DOHH2 (cell line): ENCODE results near the gene CAMK2D.

Experiments
- H3F3A ChIP-seq: fragments of 200-600 bp; sonication (generic), shearing (Covaris generic); 2 replicates; pipeline ENCODE4 v1.6.0; 2016; ENCODE audit warnings: antibody characterized with exemption, mild to moderate bottlenecking; ENCODE audit not compliant: control insufficient read depth, insufficient read depth
- H3K27ac ChIP-seq: fragments of 200-600 bp; sonication (generic); 2 replicates; pipeline ENCODE4 v1.5.1; 2014; ENCODE audit warnings: low read depth, mild to moderate bottlenecking, low read length, moderate library complexity
- H3K27me3 ChIP-seq: fragments of 200-600 bp; sonication (generic); 2 replicates; pipeline ENCODE4 v1.6.1; 2014; ENCODE audit warnings: mild to moderate bottlenecking, low read length, mixed read lengths; ENCODE audit not compliant: control insufficient read depth
- H3K36me3 ChIP-seq: fragments of 200-600 bp; sonication (generic); 2 replicates; pipeline ENCODE4 v1.6.1; 2014; ENCODE audit warnings: mild to moderate bottlenecking, low read length, moderate library complexity, mixed read lengths; ENCODE audit not compliant: control insufficient read depth
- H3K4me1 ChIP-seq: fragments of 200-600 bp; sonication (generic); 2 replicates; pipeline ENCODE4 v1.6.1; 2014; ENCODE audit warnings: mild to moderate bottlenecking, low read length, mixed read lengths; ENCODE audit not compliant: control insufficient read depth
- H3K4me2 ChIP-seq: fragments of 200-600 bp; sonication (generic); 2 replicates; pipeline ENCODE4 v1.6.0; 2014; ENCODE audit warnings: mild to moderate bottlenecking, low read length, moderate library complexity
- H3K4me3 ChIP-seq: fragments of 200-600 bp; sonication (generic); 2 replicates; pipeline ENCODE4 v1.5.1; 2014; ENCODE audit warnings: mild to moderate bottlenecking, low read length, mixed read lengths
- H3K79me2 ChIP-seq: fragments of 200-600 bp; sonication (generic); 2 replicates; pipeline ENCODE4 v1.6.1; 2014; ENCODE audit warnings: mild to moderate bottlenecking, low read length, mixed read lengths; ENCODE audit not compliant: control insufficient read depth
- H3K9me2 ChIP-seq: fragments of 200-600 bp; sonication (generic); replicated peaks from 2 replicates; pipeline ENCODE4 v1.6.1; 2014; ENCODE audit warnings: mild to moderate bottlenecking, low read length, mixed read lengths; ENCODE audit not compliant: control insufficient read depth
- H3K9me3 ChIP-seq: fragments of 200-600 bp; sonication (generic); 2 replicates; pipeline ENCODE4 v1.6.1; 2014; ENCODE audit warnings: antibody characterized with exemption, low read length, mixed read lengths; ENCODE audit not compliant: control insufficient read depth, insufficient read depth
- H4K20me1 ChIP-seq: fragments of 200-600 bp; sonication (generic); 2 replicates; pipeline ENCODE4 v1.6.0; 2014; ENCODE audit warnings: low read depth, mild to moderate bottlenecking, antibody characterized with exemption, low read length, moderate library complexity; ENCODE audit not compliant: control insufficient read depth, insufficient read depth
- EZH2phosphoT487 ChIP-seq: fragments of 200-600 bp; sonication (generic); IDR thresholded peaks from 2 replicates; pipeline ENCODE4 v1.6.1; 2017; ENCODE audit warnings: borderline replicate concordance, mild to moderate bottlenecking, antibody characterized with exemption, low read length, moderate library complexity, mixed read lengths
- TF ChIP-seq, protein P1 (sequence below): fragments of 200-600 bp; sonication (generic); IDR thresholded peaks from one replicate; pipeline ENCODE4 v1.5.1; 2014; ENCODE audit warnings: antibody characterized with exemption, mild to moderate bottlenecking, low read depth, low read length; ENCODE audit not compliant: poor library complexity, severe bottlenecking

Gene CAMK2D

DNA sequence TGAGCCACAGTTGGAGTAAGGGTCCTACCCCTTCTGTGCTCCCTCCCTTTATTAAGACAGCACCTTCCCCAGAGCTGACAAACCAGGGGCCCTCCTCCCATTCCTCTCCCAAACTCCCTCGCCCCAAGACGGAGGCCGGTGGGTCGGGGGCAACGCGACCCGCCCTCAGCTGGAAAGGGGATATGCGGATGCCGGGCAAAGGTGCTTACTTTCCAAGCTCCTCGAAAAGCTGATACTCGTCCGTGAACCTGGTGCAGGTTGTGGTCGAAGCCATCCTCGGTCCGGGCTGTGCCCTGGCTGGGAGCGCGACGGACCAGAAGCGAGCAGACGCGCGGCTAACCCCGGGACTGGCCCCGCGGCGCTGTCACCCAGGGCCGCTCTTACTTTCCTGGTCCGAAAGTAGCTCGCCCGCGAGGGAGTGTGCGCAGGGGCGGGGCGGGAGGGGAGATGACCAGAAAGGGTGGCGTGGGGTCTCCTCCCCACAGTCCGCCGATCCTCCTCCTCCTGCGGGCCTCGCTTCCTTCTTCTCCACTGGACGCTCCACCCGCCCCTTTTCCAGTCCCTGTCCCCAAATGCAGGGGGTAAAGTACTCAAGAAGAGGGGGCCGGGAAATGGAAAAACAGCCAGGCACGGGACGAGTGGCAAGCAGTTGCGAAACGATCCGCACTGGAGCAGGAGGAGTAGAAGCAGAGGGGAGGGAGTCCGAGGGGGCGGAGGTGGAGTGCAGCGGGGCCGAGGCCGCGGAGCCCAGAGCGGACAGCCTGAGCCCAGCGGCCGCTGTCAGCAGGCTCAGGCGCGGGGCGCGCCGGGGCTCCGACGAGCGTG is 531 bp downstream of the CAMK2D start:
- peaks cover 6% of the 10 kb centered on the region; the same call in 1 of the 2 replicates for H3F3A ChIP-seq

DNA sequence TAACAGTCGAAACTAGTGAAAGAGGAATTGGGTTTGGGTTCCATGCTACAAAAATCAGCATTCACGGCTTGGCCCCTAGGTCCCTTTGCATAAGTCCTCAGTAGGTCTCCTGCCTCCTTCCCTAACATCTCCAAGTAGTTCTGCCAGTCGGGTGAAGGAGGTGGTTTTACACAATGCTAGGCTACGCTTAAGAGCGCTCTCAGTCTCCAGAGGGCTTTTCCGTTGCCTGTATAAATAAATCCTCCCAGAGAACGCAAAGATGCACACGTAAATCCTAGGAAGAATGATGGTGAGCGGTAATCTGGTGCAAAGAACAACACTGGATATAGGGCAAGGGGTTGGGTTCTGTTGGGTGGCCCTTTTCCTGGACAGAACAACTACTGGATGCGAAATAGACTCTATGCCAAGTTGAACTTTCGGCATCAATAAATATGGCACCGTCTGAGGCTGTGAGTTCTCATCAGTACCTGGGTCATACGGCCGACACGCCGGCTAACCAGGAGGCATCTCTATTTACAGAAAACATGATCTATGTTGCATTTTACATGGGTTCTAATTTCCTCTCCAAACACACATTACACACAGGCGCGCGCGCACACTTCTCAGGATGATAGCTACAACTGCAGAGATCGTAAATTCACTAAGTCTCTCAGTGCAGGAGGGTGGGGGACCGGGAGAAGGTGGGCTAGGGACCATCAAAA is 1.3 kb downstream of the CAMK2D start:
- Histone ChIP-seq H3K27ac (peak overlapping the region; percentile 98), H3K79me2 (peaks cover 65% of the 10 kb centered on the region), H3K9me2 (no peaks in the 10 kb centered on the region), H3K9me3 (no peaks in the 10 kb centered on the region), H3F3A (peaks cover 6% of the 10 kb centered on the region; the same call in 1 of the 2 replicates), H4K20me1 (peaks cover 14% of the 10 kb centered on the region; the same call in 1 of the 2 replicates), H3K4me1 (peaks cover 38% of the 10 kb centered on the region), H3K4me2 (peak overlapping the region; percentile 90), H3K4me3 (peak overlapping the region; percentile 94), H3K36me3 (peaks cover 58% of the 10 kb centered on the region), H3K27me3 (no peaks in the 10 kb centered on the region)
- TF ChIP-seq EZH2phosphoT487 = no peak
- TF ChIP-seq, protein P1, sequence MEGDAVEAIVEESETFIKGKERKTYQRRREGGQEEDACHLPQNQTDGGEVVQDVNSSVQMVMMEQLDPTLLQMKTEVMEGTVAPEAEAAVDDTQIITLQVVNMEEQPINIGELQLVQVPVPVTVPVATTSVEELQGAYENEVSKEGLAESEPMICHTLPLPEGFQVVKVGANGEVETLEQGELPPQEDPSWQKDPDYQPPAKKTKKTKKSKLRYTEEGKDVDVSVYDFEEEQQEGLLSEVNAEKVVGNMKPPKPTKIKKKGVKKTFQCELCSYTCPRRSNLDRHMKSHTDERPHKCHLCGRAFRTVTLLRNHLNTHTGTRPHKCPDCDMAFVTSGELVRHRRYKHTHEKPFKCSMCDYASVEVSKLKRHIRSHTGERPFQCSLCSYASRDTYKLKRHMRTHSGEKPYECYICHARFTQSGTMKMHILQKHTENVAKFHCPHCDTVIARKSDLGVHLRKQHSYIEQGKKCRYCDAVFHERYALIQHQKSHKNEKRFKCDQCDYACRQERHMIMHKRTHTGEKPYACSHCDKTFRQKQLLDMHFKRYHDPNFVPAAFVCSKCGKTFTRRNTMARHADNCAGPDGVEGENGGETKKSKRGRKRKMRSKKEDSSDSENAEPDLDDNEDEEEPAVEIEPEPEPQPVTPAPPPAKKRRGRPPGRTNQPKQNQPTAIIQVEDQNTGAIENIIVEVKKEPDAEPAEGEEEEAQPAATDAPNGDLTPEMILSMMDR = no peak

More for the DNA sequence above, 531 bp downstream of the CAMK2D start:
- no peaks in the 10 kb centered on the region for H3K27me3 ChIP-seq
- H3K36me3 ChIP-seq = peaks cover 50% of the 10 kb centered on the region
- no peaks in the 10 kb centered on the region for H3K9me2 ChIP-seq
- peak overlapping the region; percentile 90 for H3K4me2 ChIP-seq
- peaks cover 58% of the 10 kb centered on the region for H3K79me2 ChIP-seq
- H3K27ac ChIP-seq = peak overlapping the region; percentile 98
- H3K4me1 ChIP-seq = peaks cover 36% of the 10 kb centered on the region
- TF ChIP-seq, protein P1 = no peak
- TF ChIP-seq EZH2phosphoT487 = no peak
- no peaks in the 10 kb centered on the region for H3K9me3 ChIP-seq
- peak overlapping the region; percentile 94 for H3K4me3 ChIP-seq
- H4K20me1 ChIP-seq = peaks cover 14% of the 10 kb centered on the region; the same call in 1 of the 2 replicates

DNA sequence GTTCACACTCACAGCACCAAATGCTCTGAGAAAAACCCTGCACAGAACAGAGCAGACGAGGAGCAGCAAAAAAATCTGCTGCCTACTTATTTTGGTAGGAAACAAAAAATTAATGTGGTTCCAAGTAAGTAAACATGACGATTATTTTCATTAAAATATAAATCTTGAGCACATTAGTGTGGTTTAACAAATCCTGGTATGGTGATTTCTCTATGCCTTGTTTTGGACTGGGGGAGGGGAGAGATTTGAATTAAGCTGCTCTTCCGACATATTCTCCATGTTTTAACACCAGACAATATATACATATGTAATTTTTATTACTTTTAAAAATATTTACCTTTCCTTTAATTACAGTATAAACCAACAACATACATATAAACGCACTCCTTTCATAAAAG is 1.8 kb downstream of the CAMK2D start:
- Histone ChIP-seq H3K9me3 (no peaks in the 10 kb centered on the region), H3K4me3 (peak overlapping the region; percentile 94), H3K4me1 (peaks cover 38% of the 10 kb centered on the region), H4K20me1 (peaks cover 14% of the 10 kb centered on the region; the same call in 1 of the 2 replicates), H3K36me3 (peaks cover 64% of the 10 kb centered on the region), H3K79me2 (peaks cover 71% of the 10 kb centered on the region), H3K27me3 (no peaks in the 10 kb centered on the region), H3F3A (peaks cover 5% of the 10 kb centered on the region; the same call in 1 of the 2 replicates), H3K27ac (peak overlapping the region; percentile 98), H3K9me2 (no peaks in the 10 kb centered on the region), H3K4me2 (peak overlapping the region; percentile 90)
- TF ChIP-seq, protein P1 = no peak
- no peak for TF ChIP-seq EZH2phosphoT487
